HG03469 (cell line): ENCODE data around the gene TRIP6.

Experiments
- ATAC-seq: cut with Tn5 transposase; IDR thresholded peaks from one replicate; pipeline ENCODE4 v1.9.1; 2021; ENCODE audit warnings: mild to moderate bottlenecking, moderate library complexity, moderate number of reproducible peaks; ENCODE audit not compliant: unreplicated experiment

TRIP6 gene, protein sequence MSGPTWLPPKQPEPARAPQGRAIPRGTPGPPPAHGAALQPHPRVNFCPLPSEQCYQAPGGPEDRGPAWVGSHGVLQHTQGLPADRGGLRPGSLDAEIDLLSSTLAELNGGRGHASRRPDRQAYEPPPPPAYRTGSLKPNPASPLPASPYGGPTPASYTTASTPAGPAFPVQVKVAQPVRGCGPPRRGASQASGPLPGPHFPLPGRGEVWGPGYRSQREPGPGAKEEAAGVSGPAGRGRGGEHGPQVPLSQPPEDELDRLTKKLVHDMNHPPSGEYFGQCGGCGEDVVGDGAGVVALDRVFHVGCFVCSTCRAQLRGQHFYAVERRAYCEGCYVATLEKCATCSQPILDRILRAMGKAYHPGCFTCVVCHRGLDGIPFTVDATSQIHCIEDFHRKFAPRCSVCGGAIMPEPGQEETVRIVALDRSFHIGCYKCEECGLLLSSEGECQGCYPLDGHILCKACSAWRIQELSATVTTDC

DNA sequence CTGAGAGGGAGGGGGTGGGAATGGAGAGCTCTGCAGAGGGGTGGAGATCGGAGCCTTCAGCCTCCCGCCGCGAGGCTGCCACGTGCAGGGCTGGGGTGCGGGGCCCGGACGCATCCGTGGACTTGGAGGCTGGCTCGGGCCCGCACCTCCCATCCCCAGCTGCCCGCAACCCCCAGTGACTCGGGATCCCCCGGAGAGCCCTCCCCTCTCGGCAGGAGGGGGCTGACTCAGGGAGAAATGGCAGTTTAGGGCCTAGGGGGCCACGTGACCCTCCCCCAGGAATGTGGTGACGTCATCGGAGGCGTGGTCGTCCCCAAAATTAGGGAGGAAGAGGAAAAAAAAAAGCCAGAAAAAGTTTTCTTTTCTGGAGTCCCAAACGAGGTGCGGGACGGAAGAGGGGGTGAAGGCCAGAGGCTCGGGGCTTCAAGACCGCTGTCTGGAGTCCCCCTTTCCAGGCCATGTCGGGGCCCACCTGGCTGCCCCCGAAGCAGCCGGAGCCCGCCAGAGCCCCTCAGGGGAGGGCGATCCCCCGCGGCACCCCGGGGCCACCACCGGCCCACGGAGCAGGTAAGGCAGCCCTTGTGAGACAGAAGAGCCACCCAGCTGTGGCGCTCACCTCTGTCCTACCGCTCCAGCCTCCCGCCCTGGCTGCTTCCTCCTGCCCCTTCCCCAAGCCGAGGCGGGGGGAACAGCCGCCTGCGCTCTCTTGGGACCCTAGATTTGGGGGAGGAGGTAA, at the start of gene TRIP6:
Gene TRIP6, plus strand, starts transcription at position 348 of the 736 bp plus-strand sequence. Its CDS starts 111 bp downstream, at position 459.
- no peak for ATAC-seq

DNA sequence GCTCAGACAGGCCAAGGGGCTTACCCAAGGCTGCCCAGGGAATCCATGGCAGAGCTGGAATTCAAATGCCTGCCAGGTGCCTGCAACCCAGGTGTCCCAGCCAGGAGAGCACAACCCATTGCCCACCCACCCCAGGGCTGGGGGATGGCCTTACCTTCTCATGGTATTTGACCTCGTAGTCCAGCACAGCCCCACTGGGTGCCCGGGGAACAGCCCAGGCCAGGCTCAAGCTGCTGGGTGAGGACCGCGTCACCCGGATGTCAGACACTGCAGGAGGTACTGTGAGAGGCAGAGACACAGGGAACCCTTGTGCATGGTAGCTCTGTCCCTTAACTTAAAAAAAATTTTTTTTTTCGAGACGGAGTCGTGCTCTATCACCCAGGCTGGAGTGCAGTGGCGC, 48.8 kb upstream of the TRIP6 start:
- ATAC-seq: no peak

GRCh38 chr7:100818825-100819224, 48.4 kb upstream of the TRIP6 start:
- ATAC-seq: no peak

DNA sequence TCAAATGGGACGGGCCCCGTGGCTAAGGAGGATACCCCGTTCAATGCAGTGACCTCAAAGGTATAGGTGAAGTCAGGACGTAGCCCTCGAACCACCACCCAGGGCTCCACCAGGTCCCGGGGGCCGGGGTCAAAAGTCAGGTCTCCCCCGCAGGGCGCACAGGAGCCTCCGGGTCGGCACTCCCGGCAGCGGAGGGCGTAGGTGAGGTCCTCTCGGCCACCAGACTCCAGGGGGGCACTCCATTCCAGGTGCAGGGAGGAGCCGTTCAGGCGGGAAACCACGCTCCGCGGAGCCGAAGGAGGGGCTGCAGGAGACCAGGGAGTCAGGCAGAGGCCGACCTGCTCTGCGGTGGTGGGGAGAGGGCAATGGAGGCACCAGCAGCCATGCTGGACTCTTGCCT, 47.6 kb upstream of the TRIP6 start:
- ATAC-seq: no peak

- ATAC-seq: no peak
Measured at GRCh38 chr7:100822236-100823139, 44.7 kb upstream of the TRIP6 start.

DNA sequence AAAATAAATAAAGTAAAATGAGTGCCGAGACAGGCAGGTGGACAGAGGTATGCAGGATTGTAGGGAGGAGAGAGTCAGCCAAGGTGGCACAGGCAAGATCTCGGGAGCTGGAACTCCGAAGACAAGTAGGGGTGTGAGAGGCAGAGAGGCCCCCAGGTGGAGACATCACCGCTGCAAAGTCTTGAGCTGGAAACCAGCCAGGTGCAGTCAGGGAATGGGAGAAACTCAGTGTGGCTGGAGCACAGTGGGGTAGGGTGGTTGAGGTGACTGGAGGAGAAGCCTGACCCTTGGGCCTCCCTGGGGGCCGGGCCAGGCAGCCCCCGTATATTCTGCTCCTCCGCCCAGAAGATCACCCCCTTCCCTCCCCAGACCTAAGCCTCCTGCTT, 44.1 kb upstream of the TRIP6 start:
- ATAC-seq: no peak

- ATAC-seq: no peak
Measured at GRCh38 chr7:100823534-100823933, 43.7 kb upstream of the TRIP6 start.

- no peak for ATAC-seq
Measured at GRCh38 chr7:100824499-100825214, 42.5 kb upstream of the TRIP6 start.

DNA sequence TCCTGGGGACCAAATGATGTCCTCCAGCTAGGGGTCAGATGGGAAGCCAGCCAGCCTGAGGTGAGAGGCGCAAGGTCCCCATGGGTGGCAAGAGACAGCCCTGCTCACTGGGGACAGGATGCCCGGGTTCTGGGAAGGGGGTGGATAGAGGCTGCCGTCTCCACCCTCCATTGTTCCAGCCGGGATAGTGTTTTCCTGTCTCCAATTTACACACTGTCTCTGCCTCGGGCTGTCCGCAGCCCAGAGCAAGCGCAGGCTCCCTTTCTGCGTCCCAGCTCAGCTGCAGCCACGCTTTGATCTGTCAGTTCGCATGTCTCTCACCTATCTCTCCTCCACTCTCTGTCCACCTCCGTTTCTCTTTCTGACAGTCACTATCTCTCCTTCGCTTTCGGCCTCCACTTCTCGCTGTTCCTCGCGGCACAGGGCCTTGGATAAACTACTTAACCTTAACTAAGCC, 41.9 kb upstream of the TRIP6 start:
- no peak for ATAC-seq

DNA sequence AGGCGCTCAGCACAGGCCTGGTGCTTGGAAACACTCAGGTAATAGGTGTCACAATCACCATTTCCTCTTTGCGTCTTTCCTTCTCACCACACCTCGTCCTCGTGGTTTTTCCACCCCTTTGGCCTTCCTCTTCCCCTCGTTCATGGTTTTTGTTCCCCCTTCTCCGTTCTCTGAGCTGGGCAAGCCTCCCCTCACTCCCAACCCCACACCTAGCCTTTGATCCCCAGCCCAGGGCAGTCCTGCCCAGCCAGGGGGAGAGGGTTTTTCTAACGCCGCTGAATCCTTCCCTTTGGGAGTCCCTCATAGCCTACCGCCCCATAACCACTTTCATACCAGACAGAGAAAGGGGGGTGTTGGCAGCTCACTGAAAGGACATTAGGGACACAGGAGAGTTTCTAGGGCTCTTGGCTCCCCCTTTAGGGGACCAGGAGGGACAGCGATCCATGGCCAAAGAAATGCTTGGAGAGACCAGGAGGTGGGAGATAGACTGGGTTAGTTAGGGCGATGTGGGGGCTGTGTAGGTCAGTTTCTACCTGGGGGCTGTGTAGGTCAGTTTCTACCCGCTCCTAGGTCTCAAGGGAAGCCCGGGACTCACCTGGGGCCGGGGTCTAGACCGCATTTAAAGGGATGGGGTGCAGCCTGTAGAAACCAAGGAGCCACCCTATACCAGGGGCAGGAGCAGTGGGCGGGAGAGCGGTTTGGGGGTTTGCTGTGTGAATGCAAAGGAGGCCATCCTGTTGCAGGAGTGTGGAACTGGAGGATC, 41.3 kb upstream of the TRIP6 start:
- ATAC-seq: no peak

DNA sequence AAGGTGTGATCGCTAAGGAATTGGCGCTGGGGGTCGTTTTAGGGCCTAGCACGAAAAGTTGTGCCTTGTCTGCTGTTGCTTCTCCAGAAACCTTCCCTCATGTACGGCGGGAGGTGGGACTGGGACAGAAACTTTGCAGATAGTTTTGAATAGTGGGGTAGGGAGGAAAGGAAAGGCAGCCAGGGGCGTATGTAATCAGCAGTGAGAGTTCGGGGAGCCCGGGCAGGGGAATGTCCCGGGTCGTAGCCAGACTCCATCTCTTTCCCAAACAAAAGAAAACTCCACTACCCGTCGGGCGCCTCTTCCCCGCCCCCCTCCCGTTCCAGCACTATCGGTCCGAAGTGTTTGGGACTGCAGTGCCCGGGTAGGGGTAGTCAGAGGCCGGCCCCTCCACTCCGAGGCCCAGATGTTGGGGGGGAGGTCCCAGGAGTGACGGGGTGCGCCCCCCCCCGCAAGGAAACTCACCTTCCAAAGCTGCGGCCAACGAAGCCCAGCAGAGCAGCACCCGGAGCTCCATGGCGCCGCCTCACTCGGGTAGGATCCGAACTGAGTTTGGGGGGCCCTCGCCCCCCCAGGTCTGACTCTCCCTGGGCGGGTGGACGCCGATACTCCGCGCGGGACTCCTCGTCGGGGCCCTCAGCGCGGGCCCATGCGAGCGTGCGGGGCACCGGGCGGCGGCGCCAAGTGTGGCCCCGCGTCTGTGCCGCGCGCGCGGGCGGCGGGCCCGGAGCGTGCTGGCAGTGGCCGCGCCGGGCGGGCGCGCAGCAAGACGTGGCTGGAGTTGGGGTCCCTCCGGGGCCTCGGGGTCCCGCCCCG, 40.5 kb upstream of the TRIP6 start:
- no peak for ATAC-seq

DNA sequence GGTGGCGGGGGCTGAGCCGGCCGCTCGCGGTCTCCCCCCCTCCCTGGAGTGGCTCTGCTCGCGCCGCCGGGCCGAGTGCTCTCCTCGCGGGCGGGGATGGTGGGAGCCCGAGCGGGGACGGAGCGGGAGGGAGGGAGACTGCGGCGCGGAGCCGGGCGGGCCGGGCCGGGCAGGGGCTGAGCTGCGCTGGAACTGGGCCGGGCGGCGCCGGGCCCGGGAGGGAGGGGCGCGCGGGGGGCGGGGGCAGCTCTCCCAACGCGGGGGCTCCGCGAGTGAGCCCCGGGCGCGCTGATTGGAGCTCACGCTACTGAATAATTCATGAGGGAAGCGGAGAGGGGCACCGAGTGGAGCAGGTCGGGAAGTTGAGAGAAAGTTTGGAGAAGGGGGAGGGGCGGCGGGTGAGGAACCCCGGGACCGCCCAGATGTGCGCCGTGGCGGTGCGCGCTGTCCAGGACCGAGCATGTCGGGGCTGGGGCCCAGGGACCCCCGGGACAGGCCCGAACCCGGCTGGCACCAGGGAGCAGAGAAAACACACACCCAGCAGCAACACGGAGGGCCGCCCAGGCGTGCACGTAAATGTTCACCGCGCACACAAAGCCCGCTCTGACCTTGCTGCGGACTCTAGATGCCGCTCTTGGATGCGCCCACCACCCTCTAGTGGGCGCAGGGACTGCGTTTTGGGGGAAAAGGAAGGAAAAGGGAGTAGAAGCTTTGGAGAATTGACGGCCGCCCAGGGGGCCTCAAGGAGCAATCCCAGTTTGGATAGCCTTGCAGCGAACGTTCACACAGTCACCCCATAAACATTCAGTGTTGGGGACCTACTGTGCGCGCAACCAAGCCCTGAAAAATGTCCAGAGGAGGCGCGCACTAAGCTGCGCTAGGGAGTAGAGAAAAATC, 39.6 kb upstream of the TRIP6 start, which contains the start of gene EPHB4:
Gene EPHB4, minus strand, starts transcription at position 194 of the 897 bp plus-strand sequence. CDS start 493 bp downstream, outside the sequence.
- ATAC-seq: no peak

DNA sequence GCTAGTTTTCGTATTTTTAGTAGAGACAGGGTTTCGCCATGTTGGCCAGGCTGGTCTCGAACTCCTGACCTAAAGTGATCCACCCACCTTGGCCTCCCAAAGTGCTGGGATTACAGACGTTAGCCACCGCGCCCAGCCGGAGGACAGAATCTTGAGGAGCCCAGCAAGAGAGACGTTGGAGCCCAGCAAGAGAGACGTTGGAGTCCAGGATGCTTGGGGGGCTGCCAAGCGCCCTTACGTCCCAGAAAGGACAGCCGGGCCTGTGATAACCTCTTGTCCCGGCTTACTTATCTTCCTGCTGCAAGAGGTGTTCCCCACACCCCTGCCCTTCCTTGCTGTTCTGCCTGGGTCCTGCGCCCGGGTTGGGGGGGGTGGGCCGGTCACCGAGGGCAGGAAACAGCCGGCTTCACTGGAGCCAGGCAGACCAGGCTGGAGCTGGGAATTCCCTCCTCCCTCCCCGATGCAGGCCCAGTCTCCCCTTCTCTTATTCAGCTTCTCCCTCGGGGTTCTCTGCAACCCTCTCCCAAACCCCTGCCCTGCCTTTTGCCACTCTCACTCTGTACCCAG, 38.0 kb upstream of the TRIP6 start:
- ATAC-seq: no peak

GRCh38 chr7:100830396-100830795, 36.8 kb upstream of the TRIP6 start:
- no peak for ATAC-seq

DNA sequence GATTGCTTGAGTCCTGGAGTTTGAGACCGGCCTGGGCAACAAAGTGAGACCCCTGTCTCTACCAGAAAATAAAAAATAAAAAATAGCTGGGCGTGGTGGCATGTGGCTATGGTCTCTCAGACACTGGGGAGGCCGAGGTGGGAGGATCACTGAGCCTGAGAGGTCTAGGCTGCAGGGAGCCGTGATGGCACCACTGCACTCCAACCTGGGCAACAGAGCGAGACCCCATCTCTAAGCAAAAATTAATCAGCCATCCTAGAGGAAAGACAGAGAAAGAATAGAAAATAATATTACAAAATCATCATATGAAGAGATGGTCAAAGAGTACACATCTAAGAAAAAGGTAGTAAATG, 34.9 kb upstream of the TRIP6 start:
- no peak for ATAC-seq

DNA sequence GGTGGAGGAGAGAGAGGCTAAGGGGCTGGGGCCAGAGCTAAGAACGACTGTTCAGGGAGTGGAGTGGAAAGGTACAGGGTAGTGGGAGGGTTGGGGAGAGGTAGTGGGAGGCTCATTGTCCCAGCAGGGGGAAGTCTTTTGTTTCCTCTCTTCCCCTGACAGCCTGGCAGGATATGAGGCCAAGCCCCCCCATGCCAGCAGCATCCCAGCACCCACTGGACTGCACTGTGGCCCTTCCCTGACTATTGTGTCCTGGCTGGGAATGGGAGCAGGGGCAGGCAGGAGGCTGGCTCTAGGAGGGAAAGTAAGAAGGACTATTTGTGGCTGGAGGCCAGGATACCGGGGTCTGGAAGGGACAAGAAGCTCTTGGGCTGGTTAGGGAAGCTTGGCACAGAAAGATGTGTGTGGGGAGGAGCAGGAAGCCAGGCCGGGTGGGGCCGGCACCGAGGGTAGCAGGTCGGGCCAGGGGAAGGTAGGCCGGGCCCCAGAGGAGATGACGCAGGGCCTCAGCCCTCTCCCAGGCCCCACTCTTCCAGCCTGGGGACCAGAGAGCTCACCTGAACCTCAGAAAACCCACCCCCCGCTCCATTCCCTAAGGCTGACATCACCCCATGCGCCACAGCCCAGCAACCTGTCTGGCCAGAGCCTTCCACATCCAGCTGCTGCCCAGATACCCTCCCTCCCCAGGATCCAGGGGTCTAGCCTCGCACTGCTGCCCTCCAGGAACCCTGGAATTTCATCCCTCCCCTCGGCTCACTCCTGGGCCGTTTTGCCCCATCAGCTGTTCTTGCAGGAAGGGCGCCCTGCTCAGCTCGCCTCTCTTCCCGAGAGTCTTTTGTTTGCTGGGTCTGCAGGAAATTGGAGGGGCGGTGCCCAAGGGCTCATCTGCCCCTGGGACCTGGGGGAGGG, 31.0 kb upstream of the TRIP6 start:
- no peak for ATAC-seq

DNA sequence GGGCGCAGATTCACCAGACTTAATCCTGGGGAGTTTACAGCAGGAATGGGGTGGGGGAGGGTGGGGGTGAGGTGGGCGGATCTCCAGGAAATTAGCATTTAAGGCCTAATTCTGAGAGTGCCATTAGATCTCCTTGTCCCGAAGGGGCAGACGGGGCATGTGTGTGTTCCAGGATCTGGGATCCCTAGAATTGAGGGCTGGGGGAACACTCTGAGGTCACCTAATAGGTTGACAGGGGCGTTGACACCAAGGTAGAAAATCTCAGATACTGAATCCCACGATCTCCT, 30.4 kb upstream of the TRIP6 start:
- ATAC-seq: no peak
